Ishikawa (cell line): Measurements from ENCODE around the gene RHOXF1.

Experiments
- CEBPB ChIP-seq: IDR thresholded peaks from 2 replicates; pipeline ENCODE4 v1.6.1; 2012
- EP300 ChIP-seq: IDR thresholded peaks from 2 replicates; pipeline ENCODE4 v1.6.1; 2012; ENCODE audit warnings: borderline replicate concordance
- NFIC ChIP-seq: IDR thresholded peaks from 2 replicates; pipeline ENCODE4 v1.6.1; 2012
- RAD21 ChIP-seq: IDR thresholded peaks from 2 replicates; pipeline ENCODE4 v1.6.1; 2012; ENCODE audit warnings: low read depth
- TAF1 ChIP-seq: IDR thresholded peaks from 2 replicates; pipeline ENCODE4 v1.6.1; 2012; ENCODE audit warnings: low read depth, mild to moderate bottlenecking
- TCF12 ChIP-seq: IDR thresholded peaks from 2 replicates; pipeline ENCODE4 v1.6.1; 2012; ENCODE audit warnings: low read depth
- TEAD4 ChIP-seq: IDR thresholded peaks from 2 replicates; pipeline ENCODE4 v1.6.1; 2012

- TF ChIP-seq CEBPB = no peak
- TF ChIP-seq EP300 = no peak
- no peak for TF ChIP-seq NFIC
- no peak for TF ChIP-seq RAD21
- no peak for TF ChIP-seq TAF1
- no peak for TF ChIP-seq TCF12
- no peak for TF ChIP-seq TEAD4
Observed at GRCh38 chrX:120144178-120144844, 28.6 kb upstream of the RHOXF1 start.
